CD14-positive monocyte (primary cell): Measurements from ENCODE around the gene ZNF282. TPM values are rescaled to one million over a fixed set of nuclear protein-coding genes. Genes with fewer than 3 reads are reported as not detected.

ENCODE experiments used
- DNase-seq, 3 donors: peaks; one replicate each; pipeline ENCODE4 v3.0.0-alpha.2; 2011 to 2022
- H2AFZ ChIP-seq: 2 replicates; pipeline ENCODE4 v1.6.0; 2012; ENCODE audit warnings: mild to moderate bottlenecking, low read depth, low read length, inconsistent platforms; ENCODE audit not compliant: insufficient read depth, poor library complexity, severe bottlenecking
- H3K27ac ChIP-seq, 2 donors: 1 replicate in 1 of 2; 2 replicates in 1 of 2; pipeline ENCODE4 v1.5.1; 2012 to 2013; ENCODE audit warnings: low read length in 2 of 2, control low read depth in 1 of 2, inconsistent platforms in 1 of 2, low read depth in 1 of 2, mild to moderate bottlenecking in 1 of 2
- H3K27me3 ChIP-seq, 2 donors: one replicate each; pipeline versions ENCODE4 v1.6.0 to v1.6.1; 2011 to 2013; ENCODE audit warnings: low read length in 2 of 2; ENCODE audit not compliant: control insufficient read depth in 2 of 2, insufficient read depth in 2 of 2
- H3K36me3 ChIP-seq, 2 donors: replicated peaks in 1 of 2; 1 replicate in 1 of 2; 2 replicates in 1 of 2; pipeline versions ENCODE4 v1.5.1 to v1.6.1; 2012 to 2013; ENCODE audit warnings: low read length in 2 of 2, control low read depth in 1 of 2, inconsistent platforms in 1 of 2, mild to moderate bottlenecking in 1 of 2; ENCODE audit not compliant: insufficient read depth in 2 of 2, control insufficient read depth in 1 of 2
- H3K4me1 ChIP-seq, 2 donors: 1 replicate in 1 of 2; 2 replicates in 1 of 2; pipeline versions ENCODE4 v1.5.1 to v1.6.1; 2012 to 2013; ENCODE audit warnings: low read length in 2 of 2, control low read depth in 1 of 2, inconsistent platforms in 1 of 2, mild to moderate bottlenecking in 1 of 2, moderate library complexity in 1 of 2; ENCODE audit not compliant: insufficient read depth in 2 of 2, control insufficient read depth in 1 of 2
- H3K4me2 ChIP-seq: replicated peaks from 2 replicates; pipeline ENCODE3; 2012; ENCODE audit warnings: low read length, moderate library complexity, mild to moderate bottlenecking; ENCODE audit not compliant: poor library complexity, severe bottlenecking; ENCODE audit errors: extremely low read depth
- H3K4me3 ChIP-seq, 3 experiments: fragments of 200-600 bp in 1 of 3; sonication (generic) in 1 of 3; replicated peaks in 1 of 3; 1 replicate in 2 of 3; 2 replicates in 1 of 3; pipeline ENCODE4 v1.5.1; 2011 to 2013; ENCODE audit warnings: low read length in 3 of 3, mild to moderate bottlenecking in 3 of 3, control low read depth in 2 of 3, low read depth in 2 of 3, inconsistent platforms in 1 of 3, moderate library complexity in 1 of 3
- H3K79me2 ChIP-seq: 2 replicates; pipeline ENCODE4 v1.6.0; 2012; ENCODE audit warnings: mild to moderate bottlenecking, control low read depth, inconsistent platforms, low read length, moderate library complexity; ENCODE audit not compliant: insufficient read depth
- H3K9ac ChIP-seq: 2 replicates; pipeline ENCODE4 v1.6.0; 2017; ENCODE audit warnings: low read length, mild to moderate bottlenecking; ENCODE audit not compliant: insufficient read depth, poor library complexity, severe bottlenecking
- H3K9me3 ChIP-seq, 2 donors: replicated peaks in 1 of 2; 1 replicate in 1 of 2; 2 replicates in 1 of 2; pipeline versions ENCODE4 v1.5.1 to v1.6.1; 2012 to 2013; ENCODE audit warnings: low read length in 2 of 2, control low read depth in 1 of 2; ENCODE audit not compliant: control insufficient read depth in 1 of 2, insufficient read depth in 1 of 2
- H4K20me1 ChIP-seq: 2 replicates; pipeline ENCODE4 v1.6.0; 2012; ENCODE audit warnings: mild to moderate bottlenecking, low read length, control low read depth, moderate library complexity; ENCODE audit not compliant: insufficient read depth
- H3K27ac Mint-ChIP-seq, 7 donors: one replicate each; pipeline ENCODE4 v1.8.0; 2020; ENCODE audit warnings: mild to moderate bottlenecking in 7 of 7, mixed read lengths in 7 of 7, moderate library complexity in 6 of 7, inconsistent platforms in 2 of 7
- H3K27me3 Mint-ChIP-seq, 3 donors: one replicate each; pipeline ENCODE4 v1.8.0; 2021 to 2022; ENCODE audit warnings: low read depth in 3 of 3, mild to moderate bottlenecking in 3 of 3, mixed read lengths in 3 of 3, moderate library complexity in 3 of 3, inconsistent platforms in 1 of 3
- H3K36me3 Mint-ChIP-seq, 2 donors: one replicate each; pipeline ENCODE4 v1.8.0; 2020; ENCODE audit warnings: mixed read lengths in 2 of 2, inconsistent platforms in 1 of 2, mild to moderate bottlenecking in 1 of 2
- H3K4me1 Mint-ChIP-seq: one replicate; pipeline ENCODE4 v1.8.0; 2020; ENCODE audit warnings: mild to moderate bottlenecking, mixed read lengths
- H3K4me3 Mint-ChIP-seq, 2 donors: one replicate each; pipeline ENCODE4 v1.8.0; 2020; ENCODE audit warnings: mild to moderate bottlenecking in 2 of 2, mixed read lengths in 2 of 2, moderate library complexity in 1 of 2
- H3K9me3 Mint-ChIP-seq, 7 donors: one replicate each; pipeline ENCODE4 v1.8.0; 2020 to 2022; ENCODE audit warnings: mixed read lengths in 7 of 7, mild to moderate bottlenecking in 6 of 7, moderate library complexity in 6 of 7, inconsistent platforms in 2 of 7
- CTCF ChIP-seq: fragments of 200-600 bp; IDR thresholded peaks from one replicate; pipeline ENCODE4 v1.8.0; 2022; ENCODE audit warnings: antibody characterized with exemption, mild to moderate bottlenecking
- WGBS: methylation state at CpG from one replicate; pipeline ENCODE4 v1.1.5; 2013; ENCODE audit warnings: missing lambda C conversion rate; ENCODE audit not compliant: insufficient coverage; 5-methylcytosine and 5-hydroxymethylcytosine counted together
- intact Hi-C, 2 donors: fragments of 100-400 bp; cut with micrococcal nuclease; formaldehyde crosslinking; loops; one replicate each; pipeline versions ENCODE4 v1.15.0 to v1.15.1; 2023
- polyA plus RNA-seq, 3 donors: library from polyadenylated mRNA; depleted of rRNA in 1 of 3; unstranded in 2 of 3; stranded (reverse) in 1 of 3; fragments of 300-500 nt in 2 of 3; fragments of >200 nt in 1 of 3; fragmentation: Illumina TruSeq in 2 of 3; gene quantifications; 1 replicate in 2 of 3; 2 replicates in 1 of 3; pipeline ENCODE4 v1.2.3, GENCODE V29; 2012 to 2021

Gene ZNF282
- polyA plus RNA-seq, 3 donors, result 0.51 to 6.2 (median 0.86) TPM

- Histone ChIP-seq H3K9me3 (no peaks in the 10 kb centered on the region), H3K36me3 (peaks cover 75 to 92% of the 10 kb centered on the region in 2 donors), H3K4me2 (no peak overlapping the region), H3K4me1 (no peaks in the 10 kb centered on the region), H4K20me1 (peaks cover 12% of the 10 kb centered on the region), H3K9ac (no peak overlapping the region), H3K27me3 (no peaks in the 10 kb centered on the region), H3K79me2 (peaks cover 3% of the 10 kb centered on the region), H3K27ac (no peak overlapping the region), H3K4me3 (no peak overlapping the region), H2AFZ (no peak overlapping the region)
- intact Hi-C loops, result no loop called here
- Mint-ChIP-seq H3K4me3 (no peak overlapping the region), H3K27ac (peak overlapping the region in 1 of 7 donors; percentile 10), H3K4me1 (peaks cover 2% of the 10 kb centered on the region), H3K27me3 (no peaks in the 10 kb centered on the region), H3K9me3 (peaks cover 0 to 2% (median 0%) of the 10 kb centered on the region in 7 donors), H3K36me3 (peaks cover 74 to 89% of the 10 kb centered on the region in 2 donors)
- DNase-seq, result no peak
- WGBS, result 93% methylated on average over 30 of the region's 35 CpGs
- no peak for TF ChIP-seq CTCF
Observed at GRCh38 chr7:149207324-149208035, 12.1 kb downstream of the ZNF282 start.

GRCh38 chr7:149209518-149210269 is 14.3 kb downstream of the ZNF282 start:
- H3K4me3 Mint-ChIP-seq, result no peak overlapping the region
- H3K36me3 ChIP-seq, result peaks cover 76 to 92% of the 10 kb centered on the region in 2 donors
- 90% methylated on average over 3 of the region's 7 CpGs for WGBS
- H3K9ac ChIP-seq, result no peak overlapping the region
- peaks cover 0 to 2% (median 0%) of the 10 kb centered on the region in 3 donors for H3K27me3 Mint-ChIP-seq
- peak; percentile 70 for TF ChIP-seq CTCF
- peaks cover 75 to 89% of the 10 kb centered on the region in 2 donors for H3K36me3 Mint-ChIP-seq
- no peaks in the 10 kb centered on the region for H3K79me2 ChIP-seq
- no peaks in the 10 kb centered on the region for H3K4me1 ChIP-seq
- intact Hi-C loops, result no loop called here
- H3K4me3 ChIP-seq, result no peak overlapping the region
- no peaks in the 10 kb centered on the region for H3K9me3 Mint-ChIP-seq
- peak in 2 of 3 donors; percentile 14 to 24 for DNase-seq
- no peaks in the 10 kb centered on the region for H3K27me3 ChIP-seq
- H3K4me1 Mint-ChIP-seq, result peaks cover 2% of the 10 kb centered on the region
- H3K27ac Mint-ChIP-seq, result peak overlapping the region in 1 of 7 donors; percentile 73
- no peaks in the 10 kb centered on the region for H3K9me3 ChIP-seq
- H2AFZ ChIP-seq, result no peak overlapping the region
- no peak overlapping the region for H3K4me2 ChIP-seq
- no peak overlapping the region for H3K27ac ChIP-seq
- peaks cover 6% of the 10 kb centered on the region for H4K20me1 ChIP-seq
